Vagina (tissue), 2 donors: Measurements from ENCODE around the gene NT5C2. TPM values are rescaled to one million over a fixed set of nuclear protein-coding genes. Genes with fewer than 3 reads are reported as not detected.

Experiments
- DNase-seq, 2 donors: peaks; one replicate each; pipeline ENCODE4 v3.0.0-alpha.2; 2017; ENCODE audit errors: extremely low spot score in 2 of 2
- H3K27ac ChIP-seq: fragments of 200-600 bp; sonication (generic); one replicate; pipeline ENCODE4 v1.5.1; 2019
- H3K27me3 ChIP-seq: fragments of 200-600 bp; sonication (generic); one replicate; pipeline ENCODE4 v1.5.1; 2019
- H3K36me3 ChIP-seq, 2 donors: fragments of 200-600 bp; sonication (generic); one replicate each; pipeline ENCODE4 v1.5.1; 2017 to 2019
- H3K4me1 ChIP-seq: fragments of 200-600 bp; sonication (generic); one replicate; pipeline ENCODE4 v1.5.1; 2019
- H3K4me3 ChIP-seq, 2 donors: fragments of 200-600 bp; sonication (generic); 1 replicate in 1 of 2; 2 replicates in 1 of 2; pipeline ENCODE4 v1.5.1; 2016 to 2019
- H3K9me3 ChIP-seq: fragments of 200-600 bp; sonication (generic); one replicate; pipeline ENCODE4 v1.5.1; 2019
- CTCF ChIP-seq, 3 experiments: fragments of 450-650 bp in 2 of 3; fragments of 200-600 bp in 1 of 3; sonication (generic) in 1 of 3; IDR thresholded peaks; one replicate each; pipeline ENCODE4 v1.5.1; 2017 to 2019; ENCODE audit warnings: antibody characterized with exemption in 3 of 3, mild to moderate bottlenecking in 2 of 3, moderate library complexity in 2 of 3
- POLR2A ChIP-seq, 2 donors: fragments of 450-650 bp; IDR thresholded peaks; one replicate each; pipeline ENCODE4 v1.6.1; 2017; ENCODE audit warnings: antibody characterized with exemption in 2 of 2, mild to moderate bottlenecking in 2 of 2, moderate library complexity in 2 of 2
- POLR2AphosphoS5 ChIP-seq, 2 donors: sonication (generic); formaldehyde crosslinking; IDR thresholded peaks; one replicate each; pipeline ENCODE4 v1.9.0; 2017; ENCODE audit warnings: antibody characterized with exemption in 2 of 2, mild to moderate bottlenecking in 2 of 2, low read depth in 1 of 2; ENCODE audit not compliant: insufficient read depth in 1 of 2
- intact Hi-C: fragments of 100-400 bp; cut with DNase I; formaldehyde crosslinking; loops from one replicate; pipeline ENCODE4 v1.15.1; 2023
- total RNA-seq: library from RNA; depleted of rRNA; stranded (reverse); fragments of >200 nt; gene quantifications from one replicate; pipeline ENCODE4 v1.2.3, GENCODE V29; 2016

NT5C2 gene
- total RNA-seq, 1 donor from 2014 or later: 71.2 TPM

DNA sequence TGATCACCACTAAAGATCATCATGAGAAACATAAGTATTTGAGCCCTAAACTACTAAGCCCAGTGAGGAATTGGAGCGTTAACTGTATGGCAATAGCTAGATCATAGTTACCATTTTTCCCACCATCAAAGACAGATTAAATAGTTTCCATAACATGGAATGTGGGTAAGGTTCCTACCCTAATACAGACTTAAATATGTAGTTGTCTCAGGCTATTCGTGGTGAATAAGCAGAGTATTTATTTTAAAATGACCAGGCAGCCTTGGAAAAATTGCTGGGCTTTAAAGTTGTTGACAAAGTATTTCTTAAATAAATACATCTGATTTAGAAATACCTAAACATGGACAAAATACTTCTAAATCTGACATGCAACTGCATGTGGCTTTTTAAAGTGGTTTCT, 106.8 kb downstream of the NT5C2 start:
- Histone ChIP-seq H3K27ac (no peak overlapping the region), H3K4me1 (no peaks in the 10 kb centered on the region), H3K36me3 (peaks cover 0 to 43% of the 10 kb centered on the region in 2 donors), H3K4me3 (no peak overlapping the region), H3K9me3 (no peaks in the 10 kb centered on the region), H3K27me3 (no peaks in the 10 kb centered on the region)
- DNase-seq: no peak
- intact Hi-C loops: no loop called here
- no peak for TF ChIP-seq POLR2A (IDR thresholded peaks at IDR 0.05)
- TF ChIP-seq CTCF (IDR thresholded peaks at IDR 0.05): no peak
- TF ChIP-seq POLR2AphosphoS5 (IDR thresholded peaks at IDR 0.05; ENCODE audit: insufficient read depth in 1 of 2, low read depth in 1 of 2): no peak

DNA sequence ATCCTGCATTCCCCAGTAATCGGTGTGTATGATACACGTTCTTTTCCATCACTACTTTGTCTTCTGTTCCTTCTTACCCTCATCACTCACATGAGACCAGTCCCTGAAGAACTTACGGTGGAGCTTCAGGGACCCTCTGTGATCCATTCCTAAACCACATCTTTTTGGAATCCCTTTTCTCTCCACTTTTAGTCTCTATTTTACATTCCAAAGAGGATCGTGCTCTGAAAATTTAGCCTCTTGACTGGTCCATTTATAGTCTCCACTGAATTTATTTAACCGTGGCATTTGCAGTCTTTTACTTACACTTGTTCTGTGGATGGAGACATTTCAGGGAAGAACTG, 109.1 kb downstream of the NT5C2 start:
- Histone ChIP-seq H3K4me1 (no peaks in the 10 kb centered on the region), H3K27ac (no peak overlapping the region), H3K4me3 (no peak overlapping the region), H3K36me3 (peaks cover 0 to 19% of the 10 kb centered on the region in 2 donors), H3K27me3 (no peaks in the 10 kb centered on the region), H3K9me3 (no peaks in the 10 kb centered on the region)
- intact Hi-C loops: no loop called here
- DNase-seq: no peak
- TF ChIP-seq CTCF (IDR thresholded peaks at IDR 0.05) (no peak), POLR2A (IDR thresholded peaks at IDR 0.05) (no peak), POLR2AphosphoS5 (IDR thresholded peaks at IDR 0.05; ENCODE audit: insufficient read depth in 1 of 2, low read depth in 1 of 2) (no peak)

- no peaks in the 10 kb centered on the region for H3K4me1 ChIP-seq
- peaks cover 0 to 14% of the 10 kb centered on the region in 2 donors for H3K36me3 ChIP-seq
- H3K27ac ChIP-seq: no peak overlapping the region
- TF ChIP-seq POLR2A (IDR thresholded peaks at IDR 0.05) (no peak), POLR2AphosphoS5 (IDR thresholded peaks at IDR 0.05; ENCODE audit: insufficient read depth in 1 of 2, low read depth in 1 of 2) (no peak), CTCF (IDR thresholded peaks at IDR 0.05) (no peak)
- intact Hi-C loops: no loop called here
- H3K9me3 ChIP-seq: no peaks in the 10 kb centered on the region
- no peak overlapping the region for H3K4me3 ChIP-seq
- no peaks in the 10 kb centered on the region for H3K27me3 ChIP-seq
- no peak for DNase-seq
Measured at GRCh38 chr10:103083266-103083976, 109.7 kb downstream of the NT5C2 start.

- Histone ChIP-seq H3K27me3 (no peaks in the 10 kb centered on the region), H3K36me3 (peaks cover 0 to 18% of the 10 kb centered on the region in 2 donors), H3K9me3 (no peaks in the 10 kb centered on the region), H3K4me3 (no peak overlapping the region), H3K4me1 (no peaks in the 10 kb centered on the region), H3K27ac (no peak overlapping the region)
- TF ChIP-seq CTCF (IDR thresholded peaks at IDR 0.05) (no peak), POLR2AphosphoS5 (IDR thresholded peaks at IDR 0.05; ENCODE audit: insufficient read depth in 1 of 2, low read depth in 1 of 2) (no peak), POLR2A (IDR thresholded peaks at IDR 0.05) (no peak)
- DNase-seq: no peak
- intact Hi-C loops: no loop called here
Measured at GRCh38 chr10:103082683-103083082, 110.4 kb downstream of the NT5C2 start.

DNA sequence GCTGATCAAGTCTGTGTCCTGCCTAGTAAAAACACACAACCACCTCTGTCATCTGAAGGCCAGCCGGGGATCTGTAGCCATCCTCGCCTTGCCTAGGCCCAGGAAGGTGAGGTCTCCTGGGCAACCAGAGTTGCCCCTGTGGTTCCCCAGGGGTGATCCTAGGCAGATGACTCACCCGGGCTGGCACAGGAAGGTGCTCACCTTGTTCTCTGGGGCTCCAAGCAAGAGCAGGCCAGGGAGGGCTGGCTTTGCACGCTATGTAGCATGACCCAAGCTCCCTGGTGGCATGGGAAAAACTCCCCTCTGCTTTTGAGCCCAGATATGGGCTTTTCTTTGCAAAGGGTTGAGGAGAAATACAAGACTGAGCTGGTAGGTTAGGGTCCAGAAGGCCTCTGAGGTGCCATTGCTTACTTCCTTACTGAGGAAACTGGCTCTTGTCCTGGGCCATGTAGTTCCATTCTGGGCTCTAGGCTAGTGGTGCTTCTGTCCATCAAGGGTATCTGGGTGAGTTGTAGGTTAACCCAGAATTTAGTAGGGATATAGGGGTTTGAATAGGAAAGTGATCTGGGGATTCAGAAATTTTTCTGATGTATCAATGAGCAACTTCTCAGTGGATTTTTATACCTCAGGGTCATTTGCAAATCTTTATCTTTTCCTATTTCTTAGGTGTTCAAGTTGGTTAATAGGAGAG, 112.0 kb downstream of the NT5C2 start:
- Histone ChIP-seq H3K9me3 (no peaks in the 10 kb centered on the region), H3K4me3 (no peak overlapping the region), H3K27ac (no peak overlapping the region), H3K36me3 (peaks cover 0 to 25% of the 10 kb centered on the region in 2 donors), H3K27me3 (no peaks in the 10 kb centered on the region), H3K4me1 (no peaks in the 10 kb centered on the region)
- intact Hi-C loops: no loop called here
- no peak for DNase-seq
- TF ChIP-seq POLR2A (IDR thresholded peaks at IDR 0.05) (no peak), POLR2AphosphoS5 (IDR thresholded peaks at IDR 0.05; ENCODE audit: insufficient read depth in 1 of 2, low read depth in 1 of 2) (no peak), CTCF (IDR thresholded peaks at IDR 0.05) (no peak)
